Sigmoid colon (tissue), 4 donors: Measurements from ENCODE around the gene IQCE.

Source experiments
- POLR2AphosphoS5 ChIP-seq, 4 donors: sonication (generic); formaldehyde crosslinking; IDR thresholded peaks; one replicate each; pipeline ENCODE4 v1.6.1; 2017; ENCODE audit warnings: antibody characterized with exemption in 4 of 4
- TF ChIP-seq, protein P1 (sequence below), 4 experiments: fragments of 450-650 bp in 3 of 4; fragments of 200-600 bp in 1 of 4; IDR thresholded peaks; one replicate each; pipeline ENCODE4 v1.5.1; 2016 to 2019; ENCODE audit warnings: antibody characterized with exemption in 4 of 4, mild to moderate bottlenecking in 3 of 4, moderate library complexity in 2 of 4

DNA sequence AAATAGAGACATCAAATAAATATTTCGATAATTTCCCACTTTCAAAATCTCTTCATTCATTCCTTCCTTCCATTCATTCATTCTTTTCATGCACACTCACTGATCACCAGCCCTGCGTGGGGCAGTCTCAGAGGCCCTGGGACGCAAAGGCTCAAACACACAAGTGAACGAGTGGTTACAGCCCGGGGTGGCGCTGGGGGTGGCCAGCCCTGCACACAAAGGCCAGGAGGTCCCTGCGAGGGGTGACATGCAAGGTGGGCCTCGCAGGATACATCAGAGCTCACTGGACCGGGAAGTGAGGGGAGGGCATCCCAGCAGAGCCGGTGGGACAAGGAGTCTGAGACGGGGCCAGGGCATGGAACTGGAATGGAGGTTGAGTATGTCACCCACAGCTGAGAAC lies 43.1 kb downstream of the IQCE start:
- no peak for TF ChIP-seq POLR2AphosphoS5 (IDR thresholded peaks at IDR 0.05)
- TF ChIP-seq, protein P1, sequence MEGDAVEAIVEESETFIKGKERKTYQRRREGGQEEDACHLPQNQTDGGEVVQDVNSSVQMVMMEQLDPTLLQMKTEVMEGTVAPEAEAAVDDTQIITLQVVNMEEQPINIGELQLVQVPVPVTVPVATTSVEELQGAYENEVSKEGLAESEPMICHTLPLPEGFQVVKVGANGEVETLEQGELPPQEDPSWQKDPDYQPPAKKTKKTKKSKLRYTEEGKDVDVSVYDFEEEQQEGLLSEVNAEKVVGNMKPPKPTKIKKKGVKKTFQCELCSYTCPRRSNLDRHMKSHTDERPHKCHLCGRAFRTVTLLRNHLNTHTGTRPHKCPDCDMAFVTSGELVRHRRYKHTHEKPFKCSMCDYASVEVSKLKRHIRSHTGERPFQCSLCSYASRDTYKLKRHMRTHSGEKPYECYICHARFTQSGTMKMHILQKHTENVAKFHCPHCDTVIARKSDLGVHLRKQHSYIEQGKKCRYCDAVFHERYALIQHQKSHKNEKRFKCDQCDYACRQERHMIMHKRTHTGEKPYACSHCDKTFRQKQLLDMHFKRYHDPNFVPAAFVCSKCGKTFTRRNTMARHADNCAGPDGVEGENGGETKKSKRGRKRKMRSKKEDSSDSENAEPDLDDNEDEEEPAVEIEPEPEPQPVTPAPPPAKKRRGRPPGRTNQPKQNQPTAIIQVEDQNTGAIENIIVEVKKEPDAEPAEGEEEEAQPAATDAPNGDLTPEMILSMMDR (IDR thresholded peaks at IDR 0.05) = no peak
